GM23248 (cell line): ENCODE results near the gene PIP4K2A. TPM values are rescaled to one million over a fixed set of nuclear protein-coding genes. Genes with fewer than 3 reads are reported as not detected.

Experiments
- DNase-seq: peaks from one replicate; pipeline ENCODE4 v3.0.0-alpha.2; 2015
- H2AFZ ChIP-seq: fragments of 200-600 bp; sonication (generic); 2 replicates; pipeline ENCODE4 v1.6.1; 2016; ENCODE audit warnings: antibody characterized with exemption
- H3F3A ChIP-seq: fragments of 200-600 bp; sonication (generic); 2 replicates; pipeline ENCODE4 v1.6.1; 2016; ENCODE audit warnings: mild to moderate bottlenecking, antibody characterized with exemption, mixed run types; ENCODE audit not compliant: insufficient read depth
- H3K27ac ChIP-seq: fragments of 200-600 bp; sonication (generic); 2 replicates; pipeline ENCODE4 v1.5.1; 2016; ENCODE audit warnings: mild to moderate bottlenecking
- H3K27me3 ChIP-seq: fragments of 200-600 bp; sonication (generic); replicated peaks from 2 replicates; pipeline ENCODE4 v1.6.1; 2016; ENCODE audit warnings: mild to moderate bottlenecking; ENCODE audit not compliant: insufficient read depth
- H3K36me3 ChIP-seq: fragments of 200-600 bp; sonication (generic); 2 replicates; pipeline ENCODE4 v1.6.1; 2016; ENCODE audit warnings: low read depth, mild to moderate bottlenecking
- H3K4me1 ChIP-seq: fragments of 200-600 bp; sonication (generic); 2 replicates; pipeline ENCODE4 v1.6.1; 2016; ENCODE audit warnings: mild to moderate bottlenecking; ENCODE audit not compliant: insufficient read depth
- H3K4me2 ChIP-seq: fragments of 200-600 bp; sonication (generic); one replicate; pipeline ENCODE4 v1.6.1; 2016; ENCODE audit warnings: mild to moderate bottlenecking; ENCODE audit not compliant: unreplicated experiment
- H3K4me3 ChIP-seq: fragments of 200-600 bp; sonication (generic); 2 replicates; pipeline ENCODE4 v1.5.1; 2016; ENCODE audit warnings: mild to moderate bottlenecking
- H3K79me2 ChIP-seq: fragments of 200-600 bp; sonication (generic); 2 replicates; pipeline ENCODE4 v1.6.1; 2016; ENCODE audit warnings: mild to moderate bottlenecking; ENCODE audit not compliant: insufficient read depth
- H3K9ac ChIP-seq: fragments of 200-600 bp; sonication (generic); 2 replicates; pipeline ENCODE4 v1.6.1; 2016; ENCODE audit warnings: mild to moderate bottlenecking
- H3K9me2 ChIP-seq: fragments of 200-600 bp; sonication (generic); 2 replicates; pipeline ENCODE4 v1.6.1; 2016; ENCODE audit warnings: mixed run types, mild to moderate bottlenecking, moderate library complexity; ENCODE audit not compliant: insufficient read depth
- H3K9me3 ChIP-seq: fragments of 200-600 bp; sonication (generic); one replicate; pipeline ENCODE4 v1.6.1; 2017; ENCODE audit warnings: low read depth
- H4K20me1 ChIP-seq: fragments of 200-600 bp; sonication (generic); 2 replicates; pipeline ENCODE4 v1.6.0; 2016; ENCODE audit not compliant: insufficient read depth
- EZH2 ChIP-seq: fragments of 200-600 bp; sonication (generic); IDR thresholded peaks from 2 replicates; pipeline ENCODE4 v1.6.1; 2018; ENCODE audit warnings: antibody characterized with exemption, mild to moderate bottlenecking; ENCODE audit not compliant: insufficient read depth, poor library complexity, severe bottlenecking
- EZH2phosphoT487 ChIP-seq: fragments of 200-600 bp; sonication (generic); IDR thresholded peaks from 2 replicates; pipeline ENCODE4 v1.6.1; 2018; ENCODE audit warnings: antibody characterized with exemption, moderate library complexity, mild to moderate bottlenecking, low read depth; ENCODE audit not compliant: insufficient read depth
- WGBS, 2 experiments: methylation state at CpG; one replicate each; pipeline ENCODE4 v1.1.6; 2015 to 2017; ENCODE audit warnings: low lambda C conversion rate in 2 of 2, low coverage in 1 of 2; ENCODE audit errors: missing lambda C conversion rate in 2 of 2; 5-methylcytosine and 5-hydroxymethylcytosine counted together
- in situ Hi-C: fragments of 300-500 bp; cut with MboI; formaldehyde crosslinking; loops from 2 replicates; pipeline ENCODE4 v1.15.0; 2020
- polyA plus RNA-seq: library from polyadenylated mRNA; unstranded; fragments of >200 nt; fragmentation: Nextera tagmentation; extraction: Ambion mirVana; gene quantifications from 2 replicates; pipeline ENCODE4 v1.2.1, GENCODE V29; 2016
- total RNA-seq: library from RNA; depleted of rRNA; stranded (reverse); fragments of >200 nt; shearing (Covaris generic); gene quantifications from 2 replicates; pipeline ENCODE4 v1.2.3, GENCODE V29; 2014

The PIP4K2A gene
- total and polyA plus RNA-seq, 2 experiments from 2014 or later, result 19.8 to 26.9 TPM

- WGBS, 2 experiments, result 91 to 92% methylated on average over 5 of the region's 5 CpGs
- no peaks in the 10 kb centered on the region for H3K27me3 ChIP-seq
Observed at GRCh38 chr10:22564060-22564459, 150.3 kb downstream of the PIP4K2A start.

GRCh38 chr10:22561909-22562308, 152.5 kb downstream of the PIP4K2A start:
- Histone ChIP-seq H3K9me2 (no peaks in the 10 kb centered on the region), H4K20me1 (no peaks in the 10 kb centered on the region), H3K4me3 (no peak overlapping the region), H3K36me3 (no peaks in the 10 kb centered on the region; the same call in 1 of the 2 replicates), H3K9ac (no peak overlapping the region), H3K27ac (no peak overlapping the region), H2AFZ (no peak overlapping the region), H3K79me2 (no peaks in the 10 kb centered on the region), H3K4me2 (no peak overlapping the region), H3K27me3 (no peaks in the 10 kb centered on the region), H3K9me3 (no peaks in the 10 kb centered on the region), H3K4me1 (no peaks in the 10 kb centered on the region), H3F3A (no peaks in the 10 kb centered on the region)
- TF ChIP-seq EZH2phosphoT487 (no peak), EZH2 (no peak)
- no peak for DNase-seq
- in situ Hi-C loops, result loop anchor here (25.0 kb wide), 1 partner anchor 550 kb away; the partner anchor contains the start of gene DNAJC1
- WGBS, 2 experiments, result 99% methylated on average over 5 of the region's 5 CpGs

More at GRCh38 chr10:22564060-22564459, 150.3 kb downstream of the PIP4K2A start:
- DNase-seq, result no peak
- H3K4me1 ChIP-seq, result no peaks in the 10 kb centered on the region
- in situ Hi-C loops, result loop anchor here (25.0 kb wide), 1 partner anchor 552 kb away; the partner anchor contains the start of gene DNAJC1
- H3K4me2 ChIP-seq, result no peak overlapping the region
- H3K9me3 ChIP-seq, result no peaks in the 10 kb centered on the region
- no peak for TF ChIP-seq EZH2
- TF ChIP-seq EZH2phosphoT487, result no peak
- no peak overlapping the region for H3K4me3 ChIP-seq
- no peak overlapping the region for H3K27ac ChIP-seq
- no peaks in the 10 kb centered on the region for H3K9me2 ChIP-seq
- H2AFZ ChIP-seq, result no peak overlapping the region
- no peak overlapping the region for H3K9ac ChIP-seq
- H3F3A ChIP-seq, result no peaks in the 10 kb centered on the region
- H4K20me1 ChIP-seq, result no peaks in the 10 kb centered on the region
- H3K36me3 ChIP-seq, result no peaks in the 10 kb centered on the region; the same call in 1 of the 2 replicates
- no peaks in the 10 kb centered on the region for H3K79me2 ChIP-seq

- Histone ChIP-seq H3K4me2 (no peak overlapping the region), H3K9me3 (no peaks in the 10 kb centered on the region), H2AFZ (no peak overlapping the region), H3K4me3 (no peak overlapping the region), H4K20me1 (no peaks in the 10 kb centered on the region), H3K27me3 (no peaks in the 10 kb centered on the region), H3K27ac (no peak overlapping the region), H3K9ac (no peak overlapping the region), H3F3A (no peaks in the 10 kb centered on the region), H3K9me2 (no peaks in the 10 kb centered on the region), H3K79me2 (no peaks in the 10 kb centered on the region), H3K4me1 (no peaks in the 10 kb centered on the region), H3K36me3 (no peaks in the 10 kb centered on the region; the same call in 1 of the 2 replicates)
- no peak for DNase-seq
- 84 to 87% methylated on average over 6 of the region's 6 CpGs for WGBS, 2 experiments
- TF ChIP-seq EZH2phosphoT487 (no peak), EZH2 (no peak)
- in situ Hi-C loops, result loop anchor here (25.0 kb wide), 1 partner anchor 549 kb away; the partner anchor contains the start of gene DNAJC1
Observed at GRCh38 chr10:22560913-22561239, 153.5 kb downstream of the PIP4K2A start.

GRCh38 chr10:22560096-22560912, 154.1 kb downstream of the PIP4K2A start:
- 93 to 95% methylated on average over 17 of the region's 17 CpGs for WGBS, 2 experiments
- H3K79me2 ChIP-seq, result no peaks in the 10 kb centered on the region

More at GRCh38 chr10:22560096-22560912, 154.1 kb downstream of the PIP4K2A start:
- no peak for DNase-seq
- Histone ChIP-seq H3K4me3 (no peak overlapping the region), H3K27ac (no peak overlapping the region), H4K20me1 (no peaks in the 10 kb centered on the region), H3K4me2 (no peak overlapping the region), H3K9me2 (no peaks in the 10 kb centered on the region), H3K4me1 (no peaks in the 10 kb centered on the region), H3K9me3 (no peaks in the 10 kb centered on the region), H3K36me3 (no peaks in the 10 kb centered on the region; the same call in 1 of the 2 replicates), H3F3A (no peaks in the 10 kb centered on the region), H3K9ac (no peak overlapping the region), H3K27me3 (no peaks in the 10 kb centered on the region), H2AFZ (no peak overlapping the region)
- in situ Hi-C loops, result loop anchor here (25.0 kb wide), 1 partner anchor 548 kb away; the partner anchor contains the start of gene DNAJC1
- TF ChIP-seq EZH2phosphoT487 (no peak), EZH2 (no peak)
